GM18499 (cell line): ENCODE measurements around the gene REG4.

ENCODE experiments used
- ATAC-seq: cut with Tn5 transposase; IDR thresholded peaks from one replicate; pipeline ENCODE4 v1.9.1; 2021; ENCODE audit warnings: moderate number of reproducible peaks; ENCODE audit not compliant: insufficient read depth, unreplicated experiment

REG4 gene

GRCh38 chr1:119782631-119783325, 28.5 kb downstream of the REG4 start:
- no peak for ATAC-seq

DNA sequence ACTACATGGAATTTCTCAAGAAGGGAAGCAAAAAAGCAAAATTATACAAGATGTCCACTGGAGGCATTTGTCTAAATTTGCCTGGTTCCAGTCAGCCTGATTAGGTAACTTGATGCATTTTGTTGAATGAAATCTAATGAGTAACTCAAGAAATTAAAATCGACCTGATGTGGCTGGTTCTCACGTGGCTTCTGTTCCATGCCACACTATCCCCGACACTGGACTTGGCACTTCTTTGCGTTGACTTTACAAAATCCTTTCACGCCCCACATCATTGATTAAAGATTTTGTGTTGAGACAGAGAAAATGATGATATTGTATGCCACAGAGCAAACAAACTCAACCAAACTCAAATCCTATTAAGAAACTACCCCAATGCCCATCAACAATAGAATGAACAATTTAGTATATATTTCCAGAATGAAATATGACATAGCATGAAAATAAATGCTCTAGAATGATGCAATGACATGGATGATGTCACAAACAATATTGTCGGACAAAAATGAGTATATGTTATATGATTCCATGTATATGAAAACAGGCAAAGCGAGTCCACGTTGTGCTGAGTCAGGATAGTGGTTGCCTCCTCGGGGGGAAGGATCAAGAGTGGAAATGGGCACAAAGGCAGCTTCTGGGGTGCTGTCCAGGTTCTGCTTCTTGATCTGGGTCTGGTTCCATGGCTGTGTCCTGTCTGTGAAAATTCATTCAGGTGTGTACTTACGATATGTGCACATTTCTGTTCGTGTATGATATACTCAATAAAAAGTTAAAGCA, 29.6 kb downstream of the REG4 start:
- no peak for ATAC-seq

DNA sequence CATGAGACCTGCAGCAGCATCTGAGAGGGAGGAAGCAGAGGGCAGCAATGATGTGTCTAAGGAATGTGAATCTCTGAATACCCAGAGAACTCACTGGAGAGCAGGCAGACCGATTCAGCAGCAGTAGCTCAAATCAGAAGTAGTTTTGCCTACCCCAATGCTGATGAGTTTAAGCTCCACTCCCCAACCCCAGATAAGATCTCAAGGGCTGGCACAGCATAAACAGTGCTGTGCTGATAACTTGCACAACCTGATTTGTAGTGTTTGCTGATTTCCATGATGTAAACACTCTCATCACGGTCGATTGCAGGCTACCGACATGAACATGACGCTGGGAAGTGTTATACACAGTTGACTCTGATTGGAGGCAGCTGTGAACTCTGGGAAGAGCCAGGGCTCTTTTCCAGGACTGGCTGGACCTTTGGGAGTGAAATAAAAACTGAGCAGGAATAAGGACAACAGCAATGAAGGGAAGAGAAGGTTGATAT, 31.3 kb downstream of the REG4 start:
- ATAC-seq = no peak

- ATAC-seq = no peak
Observed at GRCh38 chr1:119778886-119779560, 32.2 kb downstream of the REG4 start.

DNA sequence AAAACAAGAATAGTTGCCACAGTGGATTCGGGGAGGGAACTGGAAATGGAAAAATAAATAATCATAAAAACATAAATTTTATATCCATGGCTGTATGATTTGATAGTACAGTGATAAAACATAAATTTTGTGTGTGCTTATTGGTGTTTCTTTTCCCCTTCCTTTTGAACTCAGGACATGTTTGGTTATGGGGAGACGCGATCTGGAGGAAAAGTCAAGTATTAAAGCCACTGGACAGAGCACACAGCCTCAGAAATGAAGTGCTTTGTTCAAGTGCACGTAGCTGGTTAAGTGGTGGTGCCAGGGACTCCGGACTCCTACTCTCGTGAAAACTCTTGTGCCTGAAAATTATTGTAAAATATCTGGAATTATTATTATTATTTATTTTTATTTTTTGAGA, 32.9 kb downstream of the REG4 start:
- ATAC-seq = no peak

DNA sequence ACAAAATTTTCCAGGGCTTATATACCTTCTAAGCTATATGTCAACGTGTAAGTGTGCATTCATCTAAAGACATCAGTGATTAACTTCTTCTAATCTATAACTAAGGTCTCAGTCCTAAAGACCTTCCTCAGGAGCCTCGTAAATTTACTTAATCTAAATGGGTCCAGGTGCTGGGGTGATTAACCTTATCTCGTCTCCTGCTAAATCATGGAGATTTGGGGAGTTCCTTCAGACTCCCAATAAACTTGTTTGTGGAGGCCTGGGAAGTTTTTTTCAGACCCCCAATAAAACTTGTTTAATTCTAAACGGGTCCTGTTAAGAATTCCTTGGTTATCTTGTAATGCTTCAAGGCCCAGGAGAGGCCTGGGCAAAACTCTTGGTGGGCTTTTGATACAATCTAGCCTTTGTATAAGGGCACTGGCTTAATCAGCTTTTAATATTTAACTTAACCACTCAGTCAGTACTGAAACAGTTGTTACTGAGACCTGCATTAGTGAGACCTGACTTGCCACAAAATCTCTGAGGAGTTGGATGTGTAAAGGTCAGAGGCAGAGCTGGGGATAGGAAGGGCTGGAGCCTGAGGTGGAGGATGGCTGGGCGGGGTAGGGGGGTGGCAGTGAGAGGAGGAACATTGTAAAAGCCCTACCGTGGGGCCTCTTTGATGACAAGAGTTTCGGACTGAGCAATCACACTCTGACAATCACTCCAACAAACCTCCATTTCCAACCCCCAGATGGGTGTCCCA, 36.3 kb downstream of the REG4 start:
- ATAC-seq = no peak

DNA sequence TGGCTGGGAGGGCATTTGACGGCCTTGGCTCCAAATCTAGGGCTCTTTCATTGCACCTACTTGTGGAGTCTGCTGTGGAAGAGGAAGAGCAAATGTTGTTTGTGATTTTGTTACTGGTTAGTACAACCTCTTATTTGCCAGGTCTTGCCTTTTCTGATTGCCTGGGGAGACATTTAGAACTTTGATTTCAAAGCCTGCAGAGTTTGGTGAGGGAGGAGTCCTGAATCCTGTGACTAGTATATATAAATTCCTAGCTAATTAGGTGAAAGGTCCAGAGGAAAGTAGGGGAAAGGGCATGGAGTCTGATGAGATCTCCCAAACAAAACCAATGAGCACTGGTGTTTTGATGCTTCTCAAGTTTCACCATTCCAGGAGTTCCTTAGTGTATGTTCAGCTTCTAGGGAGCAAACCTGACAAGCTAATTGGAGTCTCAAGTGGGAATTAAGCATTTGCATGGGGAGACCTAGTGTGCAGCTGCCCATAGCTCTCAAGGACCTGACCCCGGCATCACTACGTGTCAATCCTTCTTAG, 37.5 kb downstream of the REG4 start:
- no peak for ATAC-seq

- ATAC-seq = no peak
Observed at GRCh38 chr1:119772298-119772697, 39.0 kb downstream of the REG4 start.

DNA sequence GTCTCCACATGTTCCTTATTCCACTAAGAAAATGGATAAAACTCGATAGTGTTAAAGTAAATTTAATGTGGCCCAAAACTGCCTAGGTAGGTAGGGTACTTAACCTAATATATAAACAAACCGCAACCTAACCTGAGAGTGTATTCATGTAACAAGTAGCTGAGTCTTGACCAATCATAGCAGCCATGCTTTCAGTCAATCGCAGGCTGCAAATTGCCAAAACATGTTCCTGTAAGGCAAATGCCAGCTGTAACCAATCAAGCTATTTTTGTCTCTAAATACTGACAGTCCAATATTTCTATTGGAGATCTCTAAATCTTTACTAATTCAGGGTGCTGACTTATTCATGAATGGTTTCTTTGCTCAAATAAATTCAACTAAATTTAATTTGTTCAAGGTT, 39.5 kb downstream of the REG4 start:
- no peak for ATAC-seq

DNA sequence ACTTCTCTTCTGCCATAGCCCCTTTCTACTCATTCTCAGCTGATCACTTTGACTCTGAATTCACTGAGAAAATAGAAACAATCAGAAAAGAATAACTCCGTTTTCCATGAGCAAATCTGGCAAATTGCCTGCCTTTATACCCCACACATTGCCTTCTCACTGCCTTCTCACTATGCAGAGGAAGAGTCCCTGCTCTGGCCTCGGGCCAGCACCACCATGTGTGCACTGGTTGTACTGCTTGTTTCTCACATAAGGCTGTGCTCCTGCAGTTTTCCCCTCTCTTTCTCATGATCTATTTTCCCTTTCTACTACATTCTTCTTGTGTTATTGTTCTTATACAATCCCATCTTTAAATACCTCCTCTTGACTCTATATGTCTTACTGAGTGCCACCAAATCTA, 40.2 kb downstream of the REG4 start:
- ATAC-seq = no peak

DNA sequence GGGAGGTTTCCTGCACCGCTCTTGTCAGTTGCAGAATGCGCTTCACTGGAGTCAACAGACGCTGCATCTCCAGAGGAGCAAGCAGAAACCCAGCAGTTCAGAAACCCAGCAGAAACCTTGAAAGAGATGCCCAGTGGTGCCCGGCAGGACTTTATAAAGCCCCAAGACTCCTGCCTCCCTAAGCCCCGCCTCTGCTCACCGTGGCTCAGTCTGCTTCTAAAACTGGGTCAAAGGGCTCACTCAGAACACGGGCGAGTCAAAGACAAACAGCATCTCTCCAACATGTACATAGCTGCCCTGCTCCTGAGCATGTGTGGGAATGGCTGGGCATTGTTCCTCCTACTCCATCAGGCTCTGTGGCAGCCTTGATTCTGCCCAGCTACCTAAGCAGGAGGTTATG, 42.5 kb downstream of the REG4 start, which contains the start of gene HMGCS2:
HMGCS2 (minus strand) TSS at position 128 of the 400 bp plus-strand sequence; CDS start at position 67, 61 bp downstream.
- ATAC-seq = no peak

GRCh38 chr1:119767486-119767885, 43.8 kb downstream of the REG4 start:
- ATAC-seq = no peak

DNA sequence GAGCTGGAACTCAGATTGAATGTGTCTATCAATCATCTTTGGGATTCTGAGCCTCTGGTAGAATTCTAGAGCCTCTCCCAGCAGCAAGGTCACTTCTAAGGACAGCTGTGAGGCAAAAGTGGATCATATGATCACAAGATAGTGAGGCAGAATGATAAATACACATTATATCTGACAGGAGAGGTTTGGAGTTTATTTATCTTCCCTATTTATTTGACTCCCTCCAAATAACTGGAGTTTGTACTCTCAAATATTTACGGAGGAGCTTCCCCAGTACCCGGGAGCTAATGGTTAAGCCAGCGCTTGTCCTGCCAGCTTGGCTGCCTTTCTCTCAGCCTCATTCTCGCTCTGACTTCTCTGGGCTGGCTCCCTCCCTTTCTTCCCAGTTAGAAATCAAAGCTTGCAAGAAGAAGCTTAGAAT, 44.9 kb downstream of the REG4 start:
- no peak for ATAC-seq

DNA sequence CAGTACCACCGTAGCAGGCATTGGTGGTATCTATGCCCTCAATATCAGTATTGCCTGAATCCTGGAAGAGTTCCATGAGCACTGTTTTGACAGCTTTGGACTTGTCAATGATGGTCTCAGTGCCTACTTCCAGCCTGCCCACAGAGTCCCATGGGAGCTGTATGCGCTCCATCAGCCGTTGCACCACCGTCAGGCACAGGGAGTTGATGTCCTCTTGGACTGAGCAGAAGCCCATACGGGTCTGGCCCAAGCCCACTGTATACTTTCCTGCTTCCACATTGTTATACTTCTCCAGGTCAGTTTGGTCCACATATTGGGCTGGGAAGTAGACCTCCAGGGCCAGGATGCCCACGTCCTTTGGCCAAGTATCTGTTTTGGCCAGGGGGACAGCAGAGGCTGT, 47.0 kb downstream of the REG4 start:
- ATAC-seq = no peak

DNA sequence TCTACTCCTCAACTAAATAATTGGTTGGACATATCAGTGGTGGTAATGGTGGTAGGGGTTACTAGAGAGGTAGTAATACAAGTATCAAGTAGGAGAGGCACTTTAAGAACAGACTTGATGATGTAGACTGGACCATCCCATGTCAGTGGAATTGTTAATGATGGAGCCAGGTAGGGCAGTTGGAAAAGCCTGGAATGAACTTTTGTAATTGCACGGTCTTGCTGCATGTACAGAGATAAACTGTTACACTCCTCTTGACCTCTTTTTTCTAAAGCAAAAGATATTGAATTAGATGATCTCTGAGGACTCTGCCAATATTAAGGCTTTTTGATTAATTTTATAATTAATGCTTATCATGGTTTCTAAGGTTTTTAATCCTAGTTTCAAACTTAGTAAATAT, 48.3 kb downstream of the REG4 start:
- no peak for ATAC-seq

- no peak for ATAC-seq
Observed at GRCh38 chr1:119762409-119762808, 48.9 kb downstream of the REG4 start.

DNA sequence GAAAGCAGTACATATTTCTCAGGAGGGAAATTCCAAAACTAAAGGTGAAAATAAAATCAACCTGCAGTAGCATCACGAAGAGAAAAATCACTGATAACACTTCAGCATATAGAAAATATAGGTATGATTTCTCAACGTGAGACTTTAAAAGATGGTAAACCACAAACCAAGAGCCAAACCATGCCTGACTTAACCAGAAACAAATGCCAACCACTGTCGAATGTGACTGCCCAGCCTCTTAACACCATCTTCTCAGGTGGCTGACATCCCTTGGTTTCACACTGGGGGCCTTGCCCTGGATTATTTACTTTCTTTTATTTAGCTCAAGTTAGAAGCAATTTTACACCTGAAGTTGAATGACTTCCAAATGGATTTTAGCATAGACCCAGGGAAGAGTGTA, 52.7 kb downstream of the REG4 start:
- ATAC-seq = no peak

DNA sequence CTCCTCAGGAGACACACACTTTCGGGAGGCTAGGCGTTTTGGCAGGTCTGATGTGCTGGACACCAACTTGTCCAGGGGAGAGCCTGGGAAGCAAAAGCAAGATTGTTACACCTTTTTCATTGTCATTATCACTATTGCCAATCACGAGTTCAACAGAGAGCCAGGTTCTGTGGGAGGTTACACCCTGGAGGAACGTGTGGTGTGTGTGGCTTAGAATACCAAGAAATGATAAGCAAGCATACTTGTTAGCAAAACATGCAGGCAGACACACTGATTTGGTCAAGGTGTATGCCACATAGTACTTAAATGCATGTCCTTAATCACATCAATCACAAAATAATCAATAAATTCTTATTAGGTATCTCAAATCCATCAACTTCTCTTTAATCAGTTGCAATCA, 58.7 kb downstream of the REG4 start:
- ATAC-seq = no peak

- no peak for ATAC-seq
Observed at GRCh38 chr1:119748040-119748439, 63.2 kb downstream of the REG4 start.

GRCh38 chr1:119747451-119747850, 63.8 kb downstream of the REG4 start:
- no peak for ATAC-seq
